Epithelial cell of esophagus (primary cell): ENCODE results near the gene PTPRN2.

Source experiments
- DNase-seq: peaks from one replicate; pipeline ENCODE4 v3.0.0; 2010; ENCODE audit warnings: low read depth
- H3K4me3 ChIP-seq: 2 replicates; pipeline ENCODE4 v1.5.1; 2011; ENCODE audit warnings: mild to moderate bottlenecking, low read length, control low read depth
- CTCF ChIP-seq: IDR thresholded peaks from 2 replicates; pipeline ENCODE4 v1.5.1; 2011; ENCODE audit warnings: low read depth, mild to moderate bottlenecking, low read length, control low read depth, inconsistent platforms; ENCODE audit not compliant: insufficient read depth; ENCODE audit errors: missing control alignments

PTPRN2 gene

GRCh38 chr7:157602581-157602980 lies 985.0 kb downstream of the PTPRN2 start:
- H3K4me3 ChIP-seq: no peak overlapping the region

GRCh38 chr7:157602156-157602555 lies 985.5 kb downstream of the PTPRN2 start:
- DNase-seq: no peak
- H3K4me3 ChIP-seq: no peak overlapping the region
- TF ChIP-seq CTCF: no peak

More at GRCh38 chr7:157602581-157602980, 985.0 kb downstream of the PTPRN2 start:
- DNase-seq: no peak
- no peak for TF ChIP-seq CTCF

GRCh38 chr7:157601530-157601929 lies 986.1 kb downstream of the PTPRN2 start:
- DNase-seq: no peak
- H3K4me3 ChIP-seq: no peak overlapping the region
- no peak for TF ChIP-seq CTCF

GRCh38 chr7:157599491-157599890 lies 988.1 kb downstream of the PTPRN2 start:
- no peak for TF ChIP-seq CTCF
- no peak overlapping the region for H3K4me3 ChIP-seq
- DNase-seq: no peak

GRCh38 chr7:157597562-157597961 lies 990.1 kb downstream of the PTPRN2 start:
- no peak for DNase-seq
- no peak for TF ChIP-seq CTCF
- H3K4me3 ChIP-seq: no peak overlapping the region

GRCh38 chr7:157596881-157597280 lies 990.7 kb downstream of the PTPRN2 start:
- TF ChIP-seq CTCF: no peak
- no peak for DNase-seq
- no peak overlapping the region for H3K4me3 ChIP-seq

- no peak for TF ChIP-seq CTCF
- no peak for DNase-seq
- no peak overlapping the region for H3K4me3 ChIP-seq
Observed at GRCh38 chr7:157596471-157596870, 991.2 kb downstream of the PTPRN2 start.
